Stimulated activated CD8-positive, alpha-beta memory T cell treated with anti-CD3 and anti-CD28 coated beads, Interleukin-7, amount 100 ng/mL, for 24 hours (primary cell): ENCODE results near the gene WDR87.

Experiments used
- DNase-seq: peaks from one replicate; pipeline ENCODE4 v3.0.0-alpha.2; 2020; ENCODE audit warnings: low read depth

Gene WDR87

DNA sequence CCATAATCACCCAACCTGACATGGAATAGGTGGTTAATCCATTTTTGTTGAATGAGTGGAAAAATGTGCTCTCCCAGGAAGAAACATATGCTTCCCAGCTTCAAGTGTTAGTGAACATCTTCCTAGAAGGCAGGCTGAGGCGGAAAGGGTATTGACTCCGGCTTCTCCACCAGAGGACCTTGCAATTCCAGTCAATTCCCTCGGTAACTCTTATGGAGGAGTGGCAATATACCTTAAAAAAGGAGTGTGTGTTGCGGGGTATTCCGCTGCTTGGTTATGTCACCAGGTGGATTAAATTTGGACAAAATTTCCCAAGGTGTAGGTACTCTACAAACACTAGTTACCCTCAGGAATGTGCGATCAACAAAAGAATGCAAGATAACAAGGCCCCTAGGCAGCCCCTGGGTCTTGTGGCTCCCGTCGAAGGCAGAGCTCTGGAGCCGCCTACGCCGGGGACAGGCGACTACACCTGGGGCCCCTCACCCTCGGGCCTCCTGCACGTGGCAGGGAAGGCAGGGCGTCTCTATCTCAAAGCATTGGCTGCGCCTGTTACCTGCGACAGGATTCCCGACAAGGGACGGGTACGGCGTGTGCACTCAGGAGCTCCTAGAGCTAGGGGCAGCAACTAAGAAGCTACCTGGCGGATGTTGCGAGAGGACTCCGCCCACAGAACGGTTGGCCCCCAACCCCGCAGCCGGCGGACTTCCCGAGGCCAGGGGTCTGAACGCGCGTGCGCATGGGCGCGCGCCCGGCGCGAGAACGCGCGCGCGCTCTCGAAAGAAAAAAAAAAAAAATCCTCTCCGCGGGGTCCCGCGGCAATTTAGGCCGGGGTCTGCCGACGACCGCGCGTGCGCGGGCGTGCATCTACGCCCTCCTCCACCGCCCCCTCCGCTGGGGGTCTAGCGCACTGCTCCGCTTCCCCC, at the start of gene WDR87:
Gene WDR87, minus strand, starts transcription at position 649 of the 923 bp plus-strand sequence. CDS start 8,355 bp downstream, outside the sequence.
- DNase-seq: no peak

DNA sequence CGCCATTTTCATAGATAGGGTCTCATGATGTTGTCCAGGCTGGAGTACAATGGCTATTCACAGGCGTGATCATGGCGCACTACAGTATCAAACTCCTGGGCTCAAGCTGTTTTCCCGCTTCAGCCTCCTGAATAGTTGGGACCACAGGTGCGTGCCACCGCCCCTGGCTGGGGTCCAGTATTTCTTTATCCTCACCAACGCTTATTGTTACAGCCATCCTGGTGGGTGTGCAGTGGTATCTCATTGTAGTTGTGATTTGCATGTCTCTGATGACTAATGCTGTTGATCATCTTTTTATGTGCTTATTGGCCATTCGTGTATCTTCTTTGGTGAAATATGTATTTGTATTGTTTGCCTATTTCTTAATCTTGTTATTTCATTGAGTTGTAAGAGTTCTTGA, 49.6 kb upstream of the WDR87 start:
- DNase-seq: no peak

DNA sequence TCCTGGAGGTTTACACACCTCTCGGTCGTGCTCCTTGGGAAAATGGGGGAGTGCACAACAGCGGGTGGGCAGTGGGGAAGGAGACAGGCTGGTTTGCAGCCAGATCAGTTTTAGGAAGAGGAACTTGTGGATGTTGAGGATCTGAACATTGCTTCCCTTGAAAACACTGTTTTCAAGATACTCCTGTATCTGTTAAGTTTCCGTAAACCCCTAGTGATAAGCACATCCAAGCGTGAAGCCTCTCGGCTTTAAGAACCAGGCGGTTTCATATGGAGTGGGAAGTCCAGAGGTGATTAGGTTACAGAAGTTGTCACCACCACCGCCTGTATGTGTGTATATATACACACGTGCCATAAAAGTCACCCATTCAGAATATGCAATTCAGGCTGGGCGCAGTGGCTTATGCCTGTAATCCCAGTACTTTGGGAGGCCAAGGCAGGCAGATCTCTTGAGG, 48.1 kb upstream of the WDR87 start:
- DNase-seq: no peak

DNA sequence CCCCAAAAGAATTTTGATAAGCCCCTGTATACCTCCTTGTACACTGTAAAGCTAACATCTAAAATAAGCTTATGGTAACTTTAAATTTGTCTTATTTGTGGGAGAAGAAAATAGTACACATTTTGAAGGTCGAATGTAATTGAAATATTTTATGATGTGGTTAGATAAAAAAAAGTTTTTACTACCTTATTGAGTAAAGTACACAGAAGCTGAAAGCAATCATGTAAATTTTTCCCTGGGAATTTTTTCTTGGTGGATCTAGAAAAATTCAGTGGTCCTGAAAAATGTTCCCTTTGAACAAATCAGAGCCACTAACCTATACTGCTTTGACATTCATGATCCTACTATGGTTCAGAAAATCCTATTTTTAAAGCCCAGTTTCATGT, 47.5 kb upstream of the WDR87 start:
- no peak for DNase-seq

DNA sequence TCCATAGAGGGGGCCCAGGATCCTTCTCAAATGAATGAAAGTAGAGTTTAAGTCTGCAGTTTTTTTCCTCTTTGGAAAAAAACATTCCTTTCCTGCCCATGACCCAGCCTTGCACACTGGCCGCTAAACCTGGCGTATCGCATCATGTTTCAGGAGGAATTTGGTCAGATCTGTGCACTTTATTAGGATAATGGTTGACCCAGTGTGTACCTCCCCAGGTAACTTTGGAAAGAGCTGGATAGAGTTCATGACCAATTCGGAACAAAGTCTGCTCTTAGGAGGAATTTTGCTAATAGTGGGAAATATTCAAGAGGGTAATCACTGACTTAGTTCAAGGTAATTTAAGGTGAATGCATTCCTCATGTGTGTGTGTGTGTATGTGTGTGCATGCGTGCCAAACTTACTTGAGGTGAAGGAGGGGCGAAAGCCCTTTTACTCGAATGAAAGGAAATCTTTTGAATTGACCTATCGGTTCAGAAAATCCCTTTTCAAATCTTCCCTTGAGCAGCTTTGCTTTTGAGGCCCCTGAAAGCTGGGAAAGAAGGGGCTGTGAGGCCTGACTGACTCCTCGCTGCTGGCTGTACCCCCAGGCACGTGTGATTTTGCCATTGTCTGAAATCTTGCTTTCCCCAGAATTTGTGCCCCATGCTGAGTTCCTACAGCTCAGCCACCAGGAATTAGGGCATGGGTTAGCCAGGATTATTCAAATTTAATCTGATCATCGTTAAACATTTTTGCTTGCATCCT, 47.0 kb upstream of the WDR87 start:
- DNase-seq: no peak

DNA sequence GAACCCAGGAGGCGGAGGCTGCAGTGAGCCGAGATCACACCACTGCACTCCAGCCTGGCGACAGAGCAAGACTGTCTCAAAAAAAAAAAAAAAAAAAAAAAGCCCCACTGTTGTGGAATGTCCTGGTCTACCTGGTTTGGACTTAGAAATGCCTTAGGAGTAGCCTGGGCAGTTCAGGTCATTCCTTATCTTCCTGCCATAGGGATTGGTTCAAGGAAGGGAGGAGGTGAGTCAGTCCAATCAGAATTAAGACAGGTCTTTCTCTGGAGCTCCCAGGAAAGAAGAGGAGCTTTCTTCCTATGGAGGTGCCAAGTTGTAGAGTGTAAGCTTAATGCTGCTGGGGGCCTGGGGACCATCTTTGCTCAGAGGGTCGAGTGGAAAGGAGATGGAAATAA, 45.4 kb upstream of the WDR87 start:
- no peak for DNase-seq

DNA sequence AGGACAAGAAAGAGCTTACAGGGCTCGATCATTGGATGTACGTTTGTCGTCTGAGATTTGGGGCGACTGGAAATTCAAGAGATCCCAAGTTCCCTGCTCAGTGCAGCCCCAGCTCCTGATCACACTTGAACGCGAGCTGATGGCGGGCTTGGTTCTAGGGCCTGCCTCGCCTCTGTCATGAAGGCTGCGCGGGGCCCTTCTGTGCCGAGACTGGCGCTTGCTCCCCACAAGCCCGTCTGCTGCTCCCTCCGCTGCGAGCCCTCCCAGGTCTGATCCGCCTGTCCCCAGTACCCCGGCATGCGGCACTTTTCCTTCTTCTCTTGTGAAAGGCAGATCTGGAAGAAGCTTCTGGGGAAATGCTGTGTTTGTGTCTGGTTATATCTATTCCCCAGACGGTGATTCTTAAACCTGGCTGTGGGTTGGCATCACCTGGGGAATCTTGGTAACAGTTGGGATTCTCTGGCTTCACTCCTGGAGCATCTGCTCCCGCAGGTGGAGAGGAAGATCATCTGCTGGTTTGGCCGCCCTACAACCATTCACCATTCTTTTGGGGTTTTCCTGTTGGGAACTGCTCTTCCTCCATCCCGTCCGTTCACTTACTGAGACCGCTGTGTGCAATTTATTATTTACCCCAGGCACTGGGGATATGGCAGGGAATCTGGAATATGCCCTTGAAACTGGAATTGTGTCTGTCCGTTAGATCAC, 44.2 kb upstream of the WDR87 start:
- DNase-seq: no peak

DNA sequence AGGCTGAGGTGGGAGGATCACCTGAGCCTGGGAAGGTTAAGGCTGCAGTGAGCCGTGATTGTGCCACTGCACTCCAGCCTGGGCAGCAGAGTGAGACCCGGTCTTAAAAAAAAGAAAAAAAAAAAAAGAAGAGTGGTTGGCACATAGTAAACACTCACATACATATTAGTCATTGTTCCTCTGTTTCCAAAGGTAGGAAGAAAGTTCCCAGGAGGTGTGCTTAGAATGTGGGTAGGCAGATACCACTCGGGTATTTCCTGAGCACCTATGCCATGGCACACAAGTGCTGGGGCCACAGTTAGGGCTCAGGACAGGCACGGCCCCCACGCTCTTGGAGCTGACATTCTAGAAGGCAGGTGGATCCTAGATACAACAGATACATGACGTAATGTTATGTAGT, 42.0 kb upstream of the WDR87 start:
- DNase-seq: no peak

DNA sequence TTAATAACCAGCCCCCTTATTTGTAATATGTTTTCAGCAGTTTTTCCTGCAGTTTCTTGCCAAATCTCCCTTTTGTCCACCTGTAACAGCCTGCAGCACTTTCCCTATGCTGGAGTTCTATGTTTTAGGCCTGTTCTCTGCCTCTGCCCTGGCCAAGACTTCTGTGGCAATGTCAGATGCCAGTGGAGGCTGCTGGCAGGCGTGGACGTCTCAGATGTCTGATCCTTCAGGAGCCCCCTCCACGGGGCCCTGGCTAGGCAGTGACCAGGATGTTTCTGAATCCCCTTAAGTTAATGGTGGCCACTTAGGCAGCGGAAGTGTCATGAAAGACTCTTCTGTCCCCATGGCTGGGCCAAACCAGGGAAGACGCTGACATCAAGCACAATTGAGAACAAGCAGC, 41.4 kb upstream of the WDR87 start:
- no peak for DNase-seq

DNA sequence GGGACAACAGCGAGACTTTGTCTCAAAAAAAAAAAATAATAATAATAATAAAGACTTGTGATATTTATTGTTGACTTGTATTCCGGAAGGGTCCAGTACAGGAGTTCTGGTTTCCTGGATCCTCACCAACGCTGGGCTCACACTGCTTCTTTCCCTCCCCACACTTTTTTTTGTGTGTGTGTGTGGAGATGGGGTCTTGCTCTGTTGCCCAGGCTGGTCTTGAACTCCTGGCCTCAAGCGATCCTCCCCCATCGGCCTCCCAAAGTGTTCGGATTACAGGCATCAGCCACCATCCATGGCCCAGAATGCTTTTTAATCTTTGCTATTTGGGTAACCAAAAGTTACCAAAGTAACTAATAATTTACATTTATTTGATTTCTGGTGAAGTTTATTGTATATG, 39.7 kb upstream of the WDR87 start:
- DNase-seq: no peak

DNA sequence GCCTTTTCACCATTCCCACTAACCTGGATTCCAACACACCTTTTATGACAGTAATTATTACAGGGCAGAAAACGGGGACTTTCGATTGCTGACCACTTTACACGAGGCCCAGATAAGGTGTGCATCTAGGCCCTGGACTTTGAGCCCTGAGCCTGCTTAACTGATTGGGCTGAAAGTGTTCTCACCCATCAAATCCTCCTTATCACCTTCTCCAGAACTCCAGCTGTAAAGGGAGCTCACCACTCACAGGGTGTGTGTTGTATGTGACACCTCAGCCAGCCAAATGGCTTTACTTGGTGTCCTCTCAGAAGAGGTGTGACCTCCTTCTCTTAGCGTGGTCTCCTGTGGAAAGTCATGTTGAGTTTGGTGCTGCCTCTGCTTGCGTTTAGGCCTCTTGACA, 37.1 kb upstream of the WDR87 start:
- DNase-seq: no peak

DNA sequence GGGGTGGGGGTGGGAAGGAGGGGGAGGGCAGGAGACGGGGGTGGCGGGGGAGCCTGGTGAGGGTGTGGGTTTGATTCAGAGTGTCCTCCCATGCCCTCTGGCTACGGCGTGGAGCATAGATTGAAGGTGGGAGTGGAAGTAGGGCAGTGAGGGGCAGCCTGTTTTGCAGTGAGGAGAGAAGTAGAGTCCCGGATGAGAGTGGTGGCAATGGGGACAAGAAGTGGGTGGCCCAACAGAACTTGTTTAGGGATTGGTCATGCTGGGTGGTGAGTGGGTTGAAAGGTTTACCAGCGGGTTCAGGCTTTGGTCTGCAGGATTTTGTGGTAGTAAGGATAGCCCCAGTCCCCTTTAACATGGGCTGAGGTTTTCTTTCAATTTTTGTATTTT, 36.1 kb upstream of the WDR87 start:
- DNase-seq: no peak

DNA sequence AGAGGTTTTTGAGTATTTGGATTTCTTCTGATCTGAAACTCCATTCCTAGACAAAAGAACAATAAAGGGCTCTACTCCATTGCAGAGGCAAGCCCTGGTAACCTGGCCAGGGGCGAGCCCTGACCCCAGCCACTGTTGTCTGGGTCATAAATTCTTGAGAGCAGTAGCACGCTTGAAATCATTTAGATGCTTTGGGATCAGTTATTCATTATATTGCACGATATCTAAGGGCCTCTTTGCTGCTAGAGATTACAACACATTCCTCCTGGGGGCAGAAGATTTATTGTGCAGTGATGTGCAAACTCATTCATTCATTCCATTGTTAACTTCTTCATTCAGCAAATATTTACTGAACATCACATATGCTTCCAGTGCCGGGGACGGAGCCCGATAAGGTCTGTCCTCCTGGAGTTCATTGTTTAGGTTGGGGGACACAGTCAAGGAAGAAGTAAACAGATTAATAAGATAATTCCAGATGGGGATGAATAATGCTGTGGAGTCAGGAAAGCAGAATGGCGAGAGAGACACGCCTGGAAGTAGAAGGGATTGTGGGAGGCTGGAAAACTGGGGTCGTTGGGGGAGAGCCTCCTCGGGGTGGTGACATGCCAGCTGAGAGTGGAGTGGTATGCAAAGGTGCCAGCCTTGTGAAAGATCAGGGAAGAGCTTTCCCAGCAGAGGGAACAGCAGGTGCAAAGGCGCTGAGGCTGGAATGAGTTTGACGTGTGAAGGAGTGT, 35.6 kb upstream of the WDR87 start:
- no peak for DNase-seq

DNA sequence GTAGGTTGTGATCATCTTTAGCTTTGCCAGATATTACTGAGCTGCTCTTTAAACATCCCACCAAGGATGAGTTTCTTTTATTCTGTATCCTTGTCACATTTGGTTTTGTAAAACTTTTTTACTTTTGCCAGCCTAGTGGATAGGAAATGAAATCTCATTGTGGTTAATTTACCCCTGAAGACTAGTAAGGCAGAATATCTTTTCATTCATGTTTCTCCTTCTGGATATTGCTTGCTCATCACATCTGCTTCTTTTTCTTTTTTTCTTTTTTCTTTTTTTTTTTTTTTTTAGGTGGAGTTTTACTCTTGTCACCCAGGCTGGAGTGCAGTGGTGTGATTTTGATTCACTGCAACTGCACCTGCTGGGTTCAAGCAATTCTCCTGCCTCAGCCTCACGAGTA, 32.0 kb upstream of the WDR87 start:
- no peak for DNase-seq

DNA sequence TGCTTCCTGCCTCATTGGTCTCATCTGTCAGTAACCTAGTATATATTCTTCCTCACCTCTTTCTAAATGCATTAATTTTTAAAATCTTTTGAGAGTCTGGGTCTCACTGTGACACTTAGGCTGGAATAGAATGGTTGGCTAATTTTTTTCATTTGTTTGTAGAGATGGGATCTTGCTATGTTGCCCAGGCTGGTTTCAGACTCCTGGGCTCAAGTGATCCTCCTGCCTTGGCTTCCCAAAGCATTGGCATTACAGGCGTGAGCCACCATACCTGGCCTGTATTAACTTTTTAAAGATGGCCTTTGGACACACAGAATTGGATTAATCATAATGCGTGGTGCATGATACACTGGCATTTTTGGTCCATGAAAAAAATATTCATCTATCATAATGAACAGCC, 30.5 kb upstream of the WDR87 start:
- DNase-seq: no peak

DNA sequence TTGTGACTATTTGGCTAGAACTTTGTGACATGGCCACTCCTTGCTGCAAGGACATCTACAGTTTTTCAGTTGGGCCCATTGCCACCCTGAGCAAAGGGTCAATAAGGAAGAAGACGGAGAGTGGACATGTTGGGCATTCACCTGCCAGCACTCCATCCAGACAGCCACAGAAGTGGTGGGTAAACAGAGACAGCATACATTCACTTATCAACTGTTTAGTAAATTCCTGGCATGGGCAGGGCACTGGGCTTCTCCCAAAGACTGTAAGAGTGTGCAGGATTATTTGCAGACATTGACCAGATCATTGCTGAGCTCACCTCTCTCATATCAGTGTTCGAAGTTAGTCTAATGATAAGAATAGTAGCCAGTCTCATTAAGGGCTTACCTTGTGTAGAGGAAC, 29.8 kb upstream of the WDR87 start:
- DNase-seq: no peak

DNA sequence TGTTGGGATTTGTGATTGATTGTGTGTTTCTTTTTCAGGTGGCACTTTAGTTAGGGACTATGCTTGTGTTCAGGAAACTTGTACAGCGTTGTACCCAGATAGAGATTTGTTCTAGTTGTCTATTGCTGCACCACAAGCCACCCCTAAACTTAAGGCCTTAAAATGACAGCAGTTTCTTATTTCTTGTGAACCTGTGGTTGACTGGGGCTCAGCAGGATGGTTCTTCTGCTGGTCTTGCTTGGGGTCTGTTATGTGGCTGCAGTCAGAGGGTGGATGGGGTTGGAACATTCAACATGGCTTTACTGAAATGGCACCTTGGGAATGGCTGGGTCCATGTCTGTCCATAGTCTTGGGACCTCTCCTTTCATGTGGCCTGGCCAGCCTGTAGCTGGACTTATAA, 28.9 kb upstream of the WDR87 start:
- DNase-seq: no peak

DNA sequence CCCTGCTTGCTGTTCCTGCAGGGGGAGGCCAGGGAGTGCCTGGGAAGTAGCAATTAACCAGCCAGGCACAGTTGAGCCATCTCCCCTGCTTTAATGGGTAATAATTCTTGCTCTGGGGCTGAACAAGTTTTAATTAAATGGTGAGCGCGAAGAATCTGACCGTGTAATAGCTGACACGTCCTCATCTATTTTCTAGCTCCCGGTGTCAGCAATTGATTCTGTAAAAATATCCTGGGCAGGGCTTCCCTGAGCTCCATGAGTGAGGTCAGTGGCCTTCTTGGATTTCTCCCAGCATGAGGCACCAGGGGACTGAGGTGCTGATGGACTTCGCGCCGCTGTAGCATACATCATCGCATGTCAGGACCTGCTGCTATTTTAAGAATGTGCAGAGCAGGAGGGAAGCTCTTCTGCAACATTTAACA, 27.6 kb upstream of the WDR87 start:
- DNase-seq: no peak

DNA sequence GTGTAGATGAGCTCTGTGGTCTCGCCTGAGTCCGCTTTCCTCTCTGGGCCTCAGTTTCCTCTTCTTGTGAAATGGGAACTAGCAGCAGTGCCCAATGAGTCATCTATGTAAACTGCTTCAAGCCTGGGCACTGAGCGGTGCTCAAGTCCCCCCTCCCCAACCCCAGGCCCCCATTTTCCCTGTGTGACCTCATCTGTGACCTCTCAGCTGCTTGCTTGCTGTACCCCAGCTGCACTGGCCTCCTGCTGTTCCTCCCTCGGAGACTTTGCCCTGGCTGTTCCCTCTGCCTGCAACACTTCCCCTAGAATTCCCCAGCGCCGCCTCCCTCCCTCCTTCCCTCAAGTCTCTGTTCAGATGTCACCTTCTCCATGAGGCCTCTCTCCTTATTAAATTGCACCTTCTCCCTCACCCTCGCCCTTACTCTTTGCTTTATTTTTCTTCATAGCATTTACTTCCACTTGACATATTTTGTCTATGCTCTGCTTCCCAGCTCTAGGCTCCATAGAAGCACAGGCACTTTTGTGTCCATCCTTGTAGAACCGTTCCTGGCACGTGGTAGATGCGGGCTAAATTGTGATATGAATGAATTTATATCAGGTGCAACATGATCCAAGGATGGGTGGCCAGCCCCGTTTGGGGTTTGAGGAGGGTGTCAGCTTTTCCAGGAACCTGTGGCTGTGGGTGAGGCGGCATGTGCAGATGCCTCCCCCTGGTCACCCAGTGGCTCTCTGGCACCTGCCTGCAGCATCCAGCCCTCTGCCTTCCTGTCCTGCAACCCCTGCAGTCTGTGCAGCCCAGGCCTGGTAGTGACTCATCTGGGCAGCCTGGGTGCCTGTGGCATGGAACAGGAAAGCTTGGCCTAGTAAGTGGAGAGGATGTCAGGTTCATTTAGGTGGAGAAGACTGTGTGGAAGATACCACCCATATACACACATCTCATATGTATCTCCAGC, 26.9 kb upstream of the WDR87 start:
- no peak for DNase-seq

DNA sequence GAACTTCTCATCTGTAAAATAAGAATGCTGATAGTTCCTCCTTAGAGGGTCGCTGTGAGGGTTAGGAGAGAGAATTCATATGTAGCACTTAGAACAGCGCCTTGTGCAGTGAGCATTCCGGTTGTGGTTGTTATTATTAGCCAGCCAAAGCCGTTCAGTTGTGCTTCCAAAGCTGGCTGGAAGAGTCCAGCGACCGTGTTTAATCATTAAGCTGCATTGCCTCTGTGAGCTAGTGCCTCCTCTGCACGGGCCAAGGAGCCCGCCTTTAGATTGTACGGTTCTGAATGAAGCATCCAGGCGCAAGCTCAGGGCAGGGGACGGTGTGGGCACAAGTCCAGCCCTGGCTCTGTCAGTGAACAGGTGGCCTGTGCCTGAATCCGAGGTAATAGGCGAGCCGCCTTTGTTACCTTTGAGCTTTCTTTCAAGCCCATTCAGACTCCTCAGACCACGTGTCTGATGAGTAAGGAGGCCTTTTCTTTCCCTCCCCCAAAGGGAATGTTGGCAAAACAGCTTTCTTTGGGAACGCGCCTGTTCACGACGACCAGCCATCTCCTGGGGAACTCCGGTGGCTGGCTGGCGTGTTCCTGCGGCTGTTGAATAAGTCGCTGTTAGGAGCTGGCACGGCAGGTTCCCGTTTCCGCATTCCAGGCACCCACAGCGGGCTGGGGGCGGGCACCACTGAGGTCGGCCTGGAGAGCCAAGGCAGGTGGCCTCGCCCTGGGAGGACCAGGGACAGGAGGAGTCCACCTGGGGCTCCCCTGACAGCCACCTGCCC, 25.7 kb upstream of the WDR87 start:
- DNase-seq: no peak
